Calu3 (cell line): Measurements from ENCODE around the gene SOX15. TPM values are rescaled to one million over a fixed set of nuclear protein-coding genes. Genes with fewer than 3 reads are reported as not detected.

Experiments
- BruUV-seq: library from RNA; stranded (reverse); fragments of 400-500 nt; replicated peaks from 2 replicates; lab custom pipeline; 2021; lab: Mats Ljungman, UMichigan
- CTCF ChIA-PET: fragments of 300-600 bp; sonication (Branson Sonifier 250); formaldehyde crosslinking; loops from one replicate; lab custom pipeline; 2022; ENCODE audit warnings: antibody characterized with exemption; lab: Charles Lee
- DNase-seq: peaks from one replicate; pipeline ENCODE4 v3.0.0; 2022
- H3K27ac Mint-ChIP-seq: one replicate; pipeline ENCODE4 v1.8.0; 2022; ENCODE audit warnings: mixed read lengths; ENCODE audit not compliant: unreplicated experiment
- H3K27me3 Mint-ChIP-seq: one replicate; pipeline ENCODE4 v1.8.0; 2022; ENCODE audit warnings: mixed read lengths; ENCODE audit not compliant: unreplicated experiment
- H3K36me3 Mint-ChIP-seq: one replicate; pipeline ENCODE4 v1.8.0; 2022; ENCODE audit warnings: mild to moderate bottlenecking, moderate library complexity, mixed read lengths; ENCODE audit not compliant: insufficient read depth, unreplicated experiment
- H3K4me1 Mint-ChIP-seq: one replicate; pipeline ENCODE4 v1.8.0; 2022; ENCODE audit warnings: mild to moderate bottlenecking, low read depth, mixed read lengths; ENCODE audit not compliant: unreplicated experiment
- H3K4me3 Mint-ChIP-seq: one replicate; pipeline ENCODE4 v1.8.0; 2022; ENCODE audit warnings: mild to moderate bottlenecking, low read depth, moderate library complexity, mixed read lengths; ENCODE audit not compliant: unreplicated experiment
- H3K9me3 Mint-ChIP-seq: one replicate; pipeline ENCODE4 v1.8.0; 2022; ENCODE audit warnings: low read depth, mixed read lengths; ENCODE audit not compliant: unreplicated experiment
- intact Hi-C: fragments of 100-400 bp; cut with micrococcal nuclease; formaldehyde crosslinking; loops from one replicate; pipeline ENCODE4 v1.10.0; 2022; ENCODE audit not compliant: unreplicated experiment
- total RNA-seq: library from RNA; stranded (reverse); gene quantifications from 2 replicates; pipeline ENCODE4 v1.2.3, GENCODE V29; 2022
- TF ChIP-seq, protein P1 (sequence below): fragments of 200-600 bp; IDR thresholded peaks from one replicate; pipeline ENCODE4 v1.8.0; 2022; ENCODE audit warnings: antibody characterized with exemption; ENCODE audit not compliant: unreplicated experiment

Gene SOX15
- total RNA-seq, 1 experiment from 2014 or later: not detected

DNA sequence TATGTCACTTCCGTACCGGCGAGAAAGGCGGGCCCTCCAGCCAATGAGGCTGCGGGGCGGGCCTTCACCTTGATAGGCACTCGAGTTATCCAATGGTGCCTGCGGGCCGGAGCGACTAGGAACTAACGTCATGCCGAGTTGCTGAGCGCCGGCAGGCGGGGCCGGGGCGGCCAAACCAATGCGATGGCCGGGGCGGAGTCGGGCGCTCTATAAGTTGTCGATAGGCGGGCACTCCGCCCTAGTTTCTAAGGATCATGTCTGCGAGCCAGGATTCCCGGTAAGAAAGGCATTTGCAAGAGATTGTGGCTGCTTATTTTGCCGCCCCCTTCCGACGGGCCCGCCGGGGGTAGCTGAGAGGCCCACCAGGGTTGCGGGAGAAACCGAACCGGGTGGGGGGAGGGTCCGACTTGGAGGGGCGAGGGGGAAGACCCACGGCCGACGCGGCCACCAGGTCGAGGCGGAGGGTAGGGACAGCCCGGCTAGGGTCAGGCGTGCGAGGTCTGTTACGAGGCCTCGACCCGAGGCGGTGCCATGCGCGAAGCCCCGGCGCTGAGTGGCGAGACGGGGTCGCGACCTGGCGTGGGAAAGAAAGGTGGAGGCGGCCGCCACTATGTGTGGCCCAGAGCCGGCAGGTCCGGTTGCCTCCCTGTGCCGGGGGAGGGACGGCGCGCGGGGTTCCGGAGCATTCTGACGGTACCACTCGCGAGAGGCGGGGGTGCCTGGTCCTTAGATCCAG is 17.1 kb downstream of the SOX15 start:
- H3K36me3 Mint-ChIP-seq: peaks cover 83% of the 10 kb centered on the region
- intact Hi-C loops: no loop called here
- CTCF ChIA-PET: no interaction called here

DNA sequence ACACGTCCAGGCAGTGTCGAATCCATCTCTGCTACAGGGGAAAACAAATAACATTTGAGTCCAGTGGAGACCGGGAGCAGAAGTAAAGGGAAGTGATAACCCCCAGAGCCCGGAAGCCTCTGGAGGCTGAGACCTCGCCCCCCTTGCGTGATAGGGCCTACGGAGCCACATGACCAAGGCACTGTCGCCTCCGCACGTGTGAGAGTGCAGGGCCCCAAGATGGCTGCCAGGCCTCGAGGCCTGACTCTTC is 17.6 kb downstream of the SOX15 start:
- Mint-ChIP-seq H3K4me1 (peaks cover 9% of the 10 kb centered on the region), H3K27ac (peak overlapping the region; percentile 99), H3K36me3 (peaks cover 83% of the 10 kb centered on the region), H3K4me3 (peak overlapping the region; percentile 94), H3K27me3 (no peaks in the 10 kb centered on the region), H3K9me3 (no peaks in the 10 kb centered on the region)
- no TSS peak for BruUV-seq
- CTCF ChIA-PET: no interaction called here
- intact Hi-C loops: no loop called here
- TF ChIP-seq, protein P1, sequence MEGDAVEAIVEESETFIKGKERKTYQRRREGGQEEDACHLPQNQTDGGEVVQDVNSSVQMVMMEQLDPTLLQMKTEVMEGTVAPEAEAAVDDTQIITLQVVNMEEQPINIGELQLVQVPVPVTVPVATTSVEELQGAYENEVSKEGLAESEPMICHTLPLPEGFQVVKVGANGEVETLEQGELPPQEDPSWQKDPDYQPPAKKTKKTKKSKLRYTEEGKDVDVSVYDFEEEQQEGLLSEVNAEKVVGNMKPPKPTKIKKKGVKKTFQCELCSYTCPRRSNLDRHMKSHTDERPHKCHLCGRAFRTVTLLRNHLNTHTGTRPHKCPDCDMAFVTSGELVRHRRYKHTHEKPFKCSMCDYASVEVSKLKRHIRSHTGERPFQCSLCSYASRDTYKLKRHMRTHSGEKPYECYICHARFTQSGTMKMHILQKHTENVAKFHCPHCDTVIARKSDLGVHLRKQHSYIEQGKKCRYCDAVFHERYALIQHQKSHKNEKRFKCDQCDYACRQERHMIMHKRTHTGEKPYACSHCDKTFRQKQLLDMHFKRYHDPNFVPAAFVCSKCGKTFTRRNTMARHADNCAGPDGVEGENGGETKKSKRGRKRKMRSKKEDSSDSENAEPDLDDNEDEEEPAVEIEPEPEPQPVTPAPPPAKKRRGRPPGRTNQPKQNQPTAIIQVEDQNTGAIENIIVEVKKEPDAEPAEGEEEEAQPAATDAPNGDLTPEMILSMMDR: no peak
- no peak for DNase-seq

More for the DNA sequence above, 17.1 kb downstream of the SOX15 start:
- peak; percentile 97 for DNase-seq
- BruUV-seq: TSS peak; percentile 3
- Mint-ChIP-seq H3K4me3 (peak overlapping the region; percentile 94), H3K4me1 (peaks cover 9% of the 10 kb centered on the region), H3K27me3 (no peaks in the 10 kb centered on the region), H3K9me3 (no peaks in the 10 kb centered on the region), H3K27ac (peak overlapping the region; percentile 99)
- TF ChIP-seq, protein P1: no peak

DNA sequence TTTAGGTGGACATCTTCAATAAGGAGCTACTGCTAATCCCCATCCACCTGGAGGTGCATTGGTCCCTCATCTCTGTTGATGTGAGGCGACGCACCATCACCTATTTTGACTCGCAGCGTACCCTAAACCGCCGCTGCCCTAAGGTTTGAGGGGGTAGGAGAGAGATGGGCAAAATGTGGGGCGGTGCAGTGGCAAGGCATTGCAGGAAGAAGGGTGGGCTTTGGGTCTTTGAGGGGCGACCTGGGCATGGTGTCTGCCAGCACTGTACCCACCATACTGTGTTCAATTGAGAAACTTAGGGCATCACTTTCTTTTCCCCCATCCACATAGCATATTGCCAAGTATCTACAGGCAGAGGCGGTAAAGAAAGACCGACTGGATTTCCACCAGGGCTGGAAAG is 19.5 kb downstream of the SOX15 start:
- no peak overlapping the region for H3K4me3 Mint-ChIP-seq
- CTCF ChIA-PET: interaction anchor here (0.7 kb wide), 1 partner anchor 281 kb away, joined by 3 read pairs; no protein-coding TSS in a partner anchor
- intact Hi-C loops: no loop called here
- H3K9me3 Mint-ChIP-seq: no peaks in the 10 kb centered on the region
- H3K27me3 Mint-ChIP-seq: no peaks in the 10 kb centered on the region
- TF ChIP-seq, protein P1: no peak
- peaks cover 9% of the 10 kb centered on the region for H3K4me1 Mint-ChIP-seq
- DNase-seq: no peak
- H3K36me3 Mint-ChIP-seq: peaks cover 85% of the 10 kb centered on the region
- H3K27ac Mint-ChIP-seq: no peak overlapping the region
- BruUV-seq: no TSS peak

- Mint-ChIP-seq H3K9me3 (no peaks in the 10 kb centered on the region), H3K4me3 (no peak overlapping the region), H3K36me3 (peaks cover 79% of the 10 kb centered on the region), H3K4me1 (peaks cover 9% of the 10 kb centered on the region), H3K27ac (no peak overlapping the region), H3K27me3 (no peaks in the 10 kb centered on the region)
- DNase-seq: no peak
- CTCF ChIA-PET: interaction anchor here (0.6 kb wide), 1 partner anchor 117 kb away, joined by 3 read pairs; no protein-coding TSS in a partner anchor
- TF ChIP-seq, protein P1: no peak
- intact Hi-C loops: no loop called here
- no TSS peak for BruUV-seq
Observed at GRCh38 chr17:7569571-7569970, 20.3 kb downstream of the SOX15 start.
